Activated CD4-positive, alpha-beta T cell treated with anti-CD3 and anti-CD28 coated beads for 36 hours (primary cell): Measurements from ENCODE around the gene MESD. TPM values are rescaled to one million over a fixed set of nuclear protein-coding genes. Genes with fewer than 3 reads are reported as not detected.

Experiments
- ATAC-seq: fragments of 200-7000 bp; cut with Tn5 transposase; one replicate; pipeline ENCODE4 v1.10.0; 2021; ENCODE audit warnings: mild to moderate bottlenecking, moderate library complexity
- CTCF ChIA-PET: fragments of 350-600 bp; sonication (Branson Sonifier 250); formaldehyde crosslinking; loops from one replicate; lab custom pipeline; 2021; ENCODE audit warnings: antibody characterized with exemption; lab: Charles Lee
- POLR2A ChIA-PET: fragments of 350-600 bp; sonication (Branson Sonifier 250); formaldehyde crosslinking; loops from one replicate; lab custom pipeline; 2021; ENCODE audit warnings: antibody characterized with exemption, inconsistent platforms; lab: Charles Lee
- DNase-seq: peaks from one replicate; pipeline ENCODE4 v3.0.0-alpha.2; 2020
- H3K27ac Mint-ChIP-seq: one replicate; pipeline ENCODE4 v1.8.0; 2021; ENCODE audit warnings: mixed read lengths
- H3K27me3 Mint-ChIP-seq: one replicate; pipeline ENCODE4 v1.8.0; 2021; ENCODE audit warnings: mixed read lengths
- H3K36me3 Mint-ChIP-seq: one replicate; pipeline ENCODE4 v1.8.0; 2021; ENCODE audit warnings: low read depth, mixed read lengths
- H3K4me1 Mint-ChIP-seq: one replicate; pipeline ENCODE4 v1.8.0; 2021; ENCODE audit warnings: mixed read lengths
- H3K4me3 Mint-ChIP-seq: one replicate; pipeline ENCODE4 v1.8.0; 2021; ENCODE audit warnings: mild to moderate bottlenecking, moderate library complexity, mixed read lengths
- H3K9me3 Mint-ChIP-seq: one replicate; pipeline ENCODE4 v1.8.0; 2021; ENCODE audit warnings: low read depth, mixed read lengths
- intact Hi-C, 2 experiments: fragments of 100-400 bp; cut with DNase I in 1 of 2; cut with micrococcal nuclease in 1 of 2; formaldehyde crosslinking; loops; one replicate each; pipeline versions ENCODE4 v1.14.2 to v1.15.1; 2022 to 2024; cut with DNase I, micrococcal nuclease
- total RNA-seq, 2 experiments: library from RNA; stranded (reverse); gene quantifications; one replicate each; pipeline ENCODE4 v1.2.3, GENCODE V29; 2021

MESD gene
- total RNA-seq, 2 experiments from 2014 or later, result 18.6 to 21.7 TPM

GRCh38 chr15:80924278-80924677 lies 65.3 kb downstream of the MESD start:
- Mint-ChIP-seq H3K9me3 (no peaks in the 10 kb centered on the region), H3K4me3 (no peak overlapping the region), H3K27me3 (no peaks in the 10 kb centered on the region), H3K27ac (no peak overlapping the region), H3K4me1 (peaks cover 20% of the 10 kb centered on the region), H3K36me3 (no peaks in the 10 kb centered on the region)
- ATAC-seq, result no peak
- ChIA-PET POLR2A (no interaction called here), CTCF (no interaction called here)
- DNase-seq, result no peak
- intact Hi-C loops, result no loop called here

- CTCF ChIA-PET, result no interaction called here
- H3K36me3 Mint-ChIP-seq, result no peaks in the 10 kb centered on the region
- no peak overlapping the region for H3K4me3 Mint-ChIP-seq
- intact Hi-C loops, result no loop called here
- H3K9me3 Mint-ChIP-seq, result no peaks in the 10 kb centered on the region
- POLR2A ChIA-PET, result no interaction called here
- DNase-seq (peak; percentile 13), ATAC-seq (peak; percentile 52)
- no peak overlapping the region for H3K27ac Mint-ChIP-seq
- no peaks in the 10 kb centered on the region for H3K27me3 Mint-ChIP-seq
- H3K4me1 Mint-ChIP-seq, result peaks cover 20% of the 10 kb centered on the region
Observed at GRCh38 chr15:80923668-80924067, 66.0 kb downstream of the MESD start.

- Mint-ChIP-seq H3K27ac (no peak overlapping the region), H3K36me3 (no peaks in the 10 kb centered on the region), H3K27me3 (no peaks in the 10 kb centered on the region), H3K4me1 (peaks cover 22% of the 10 kb centered on the region), H3K9me3 (no peaks in the 10 kb centered on the region), H3K4me3 (no peak overlapping the region)
- DNase-seq (no peak), ATAC-seq (no peak)
- ChIA-PET POLR2A (no interaction called here), CTCF (interaction anchor here (0.7 to 0.9 kb wide), 2 partner anchors 9 to 1107 kb away, joined by 3 read pairs; no protein-coding TSS in a partner anchor)
- intact Hi-C loops, result no loop called here
Observed at GRCh38 chr15:80921736-80922410, 67.7 kb downstream of the MESD start.

- H3K4me3 Mint-ChIP-seq, result no peak overlapping the region
- DNase-seq, result peak; percentile 52
- peak; percentile 73 for ATAC-seq
- H3K36me3 Mint-ChIP-seq, result no peaks in the 10 kb centered on the region
- peaks cover 22% of the 10 kb centered on the region for H3K4me1 Mint-ChIP-seq
- intact Hi-C loops, result no loop called here
- no peaks in the 10 kb centered on the region for H3K9me3 Mint-ChIP-seq
- H3K27me3 Mint-ChIP-seq, result no peaks in the 10 kb centered on the region
- ChIA-PET CTCF (no interaction called here), POLR2A (no interaction called here)
- H3K27ac Mint-ChIP-seq, result no peak overlapping the region
Observed at GRCh38 chr15:80920271-80920699, 69.3 kb downstream of the MESD start.

- POLR2A ChIA-PET, result no interaction called here
- DNase-seq, result no peak
- H3K9me3 Mint-ChIP-seq, result no peaks in the 10 kb centered on the region
- intact Hi-C loops, result no loop called here
- peaks cover 18% of the 10 kb centered on the region for H3K4me1 Mint-ChIP-seq
- H3K4me3 Mint-ChIP-seq, result no peak overlapping the region
- no peak overlapping the region for H3K27ac Mint-ChIP-seq
- no peaks in the 10 kb centered on the region for H3K27me3 Mint-ChIP-seq
- no peaks in the 10 kb centered on the region for H3K36me3 Mint-ChIP-seq
- CTCF ChIA-PET, result no interaction called here
- ATAC-seq, result no peak
Observed at GRCh38 chr15:80918196-80918783, 71.3 kb downstream of the MESD start.

- ATAC-seq (no peak), DNase-seq (no peak)
- Mint-ChIP-seq H3K4me3 (no peak overlapping the region), H3K4me1 (peaks cover 15% of the 10 kb centered on the region), H3K36me3 (peaks cover under 1% of the 10 kb centered on the region), H3K9me3 (no peaks in the 10 kb centered on the region), H3K27ac (no peak overlapping the region), H3K27me3 (no peaks in the 10 kb centered on the region)
- intact Hi-C loops, result no loop called here
- ChIA-PET POLR2A (no interaction called here), CTCF (no interaction called here)
Observed at GRCh38 chr15:80916056-80916455, 73.6 kb downstream of the MESD start.

- Mint-ChIP-seq H3K36me3 (peaks cover 5% of the 10 kb centered on the region), H3K27ac (no peak overlapping the region), H3K4me3 (no peak overlapping the region), H3K4me1 (peaks cover 9% of the 10 kb centered on the region), H3K9me3 (no peaks in the 10 kb centered on the region), H3K27me3 (no peaks in the 10 kb centered on the region)
- ATAC-seq (no peak), DNase-seq (no peak)
- CTCF ChIA-PET, result no interaction called here
- POLR2A ChIA-PET, result no interaction called here
- intact Hi-C loops, result no loop called here
Observed at GRCh38 chr15:80915472-80915871, 74.1 kb downstream of the MESD start.

GRCh38 chr15:80913541-80913940 lies 76.1 kb downstream of the MESD start:
- Mint-ChIP-seq H3K27ac (no peak overlapping the region), H3K4me3 (no peak overlapping the region), H3K4me1 (peaks cover 2% of the 10 kb centered on the region), H3K9me3 (no peaks in the 10 kb centered on the region), H3K36me3 (peaks cover 22% of the 10 kb centered on the region), H3K27me3 (no peaks in the 10 kb centered on the region)
- intact Hi-C loops, result no loop called here
- DNase-seq, result no peak
- CTCF ChIA-PET, result interaction anchor here (1.1 kb wide), 1 partner anchor 8 kb away, joined by 3 read pairs; no protein-coding TSS in a partner anchor
- no peak for ATAC-seq
- POLR2A ChIA-PET, result no interaction called here

- H3K9me3 Mint-ChIP-seq, result no peaks in the 10 kb centered on the region
- H3K27me3 Mint-ChIP-seq, result no peaks in the 10 kb centered on the region
- ChIA-PET POLR2A (no interaction called here), CTCF (interaction anchor here (0.6 to 1.1 kb wide), 2 partner anchors 8 to 210 kb away, joined by 3 read pairs; no protein-coding TSS in a partner anchor)
- H3K27ac Mint-ChIP-seq, result no peak overlapping the region
- no peak overlapping the region for H3K4me3 Mint-ChIP-seq
- no peak for DNase-seq
- ATAC-seq, result no peak
- H3K4me1 Mint-ChIP-seq, result no peaks in the 10 kb centered on the region
- intact Hi-C loops, result no loop called here
- peaks cover 22% of the 10 kb centered on the region for H3K36me3 Mint-ChIP-seq
Observed at GRCh38 chr15:80912673-80913072, 76.9 kb downstream of the MESD start.

GRCh38 chr15:80911821-80912220 lies 77.8 kb downstream of the MESD start:
- ChIA-PET CTCF (interaction anchor here (0.6 to 1.2 kb wide), 2 partner anchors 58 to 209 kb away, joined by 3 to 4 read pairs; no protein-coding TSS in a partner anchor), POLR2A (interaction anchor here (0.6 kb wide), 1 partner anchor 13 kb away, joined by 4 read pairs; no protein-coding TSS in a partner anchor)
- Mint-ChIP-seq H3K4me1 (no peaks in the 10 kb centered on the region), H3K9me3 (no peaks in the 10 kb centered on the region), H3K4me3 (no peak overlapping the region), H3K27me3 (no peaks in the 10 kb centered on the region), H3K36me3 (peaks cover 22% of the 10 kb centered on the region), H3K27ac (no peak overlapping the region)
- DNase-seq (no peak), ATAC-seq (no peak)
- intact Hi-C loops, result no loop called here

GRCh38 chr15:80906159-80906766 lies 83.4 kb downstream of the MESD start:
- Mint-ChIP-seq H3K27ac (no peak overlapping the region), H3K4me1 (no peaks in the 10 kb centered on the region)
- ATAC-seq, result no peak

GRCh38 chr15:80904998-80905397 lies 84.6 kb downstream of the MESD start:
- DNase-seq, result no peak
- Mint-ChIP-seq H3K36me3 (peaks cover 13% of the 10 kb centered on the region), H3K9me3 (no peaks in the 10 kb centered on the region), H3K4me1 (no peaks in the 10 kb centered on the region), H3K4me3 (no peak overlapping the region), H3K27ac (no peak overlapping the region), H3K27me3 (no peaks in the 10 kb centered on the region)
- no peak for ATAC-seq
- ChIA-PET POLR2A (no interaction called here), CTCF (no interaction called here)
- intact Hi-C loops, result no loop called here

More at GRCh38 chr15:80906159-80906766, 83.4 kb downstream of the MESD start:
- DNase-seq, result no peak
- Mint-ChIP-seq H3K36me3 (peaks cover 22% of the 10 kb centered on the region), H3K27me3 (no peaks in the 10 kb centered on the region), H3K4me3 (no peak overlapping the region), H3K9me3 (no peaks in the 10 kb centered on the region)
- intact Hi-C loops, result no loop called here
- POLR2A ChIA-PET, result no interaction called here
- CTCF ChIA-PET, result no interaction called here
